OCI-M2 (cell line): ENCODE measurements around the gene IGHMBP2.
"Not testable (repeated sequence)": the region's sequence is repeated elsewhere in the genome, so short reads cannot be mapped to it uniquely, and the experiment has no call there.

ENCODE experiments used
- DNase-seq: peaks from one replicate; lab custom pipeline; 2025; ENCODE audit not compliant: unreplicated experiment; lab: John Stamatoyannopoulos, UW

The IGHMBP2 gene

DNA sequence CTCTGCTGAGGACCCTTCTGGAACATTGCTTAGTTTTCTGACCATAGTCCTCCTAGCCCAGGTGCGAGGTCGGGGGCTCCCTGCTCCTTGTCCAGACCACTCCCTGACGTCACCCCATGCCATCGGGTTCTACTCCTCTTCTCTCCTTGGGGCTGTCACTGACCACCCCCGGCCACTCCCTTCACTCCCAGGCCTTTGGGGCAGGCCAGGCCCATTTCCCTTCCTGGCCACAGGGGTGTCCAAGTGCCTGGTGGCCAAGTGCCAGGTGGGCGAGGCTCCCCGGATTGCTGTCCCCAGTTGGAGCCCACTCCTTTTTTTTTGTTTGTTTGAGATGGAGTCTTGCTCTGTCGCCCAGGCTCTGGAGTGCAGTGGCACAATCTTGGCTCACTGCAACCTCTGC is 57.6 kb downstream of the IGHMBP2 start:
- DNase-seq = no peak

DNA sequence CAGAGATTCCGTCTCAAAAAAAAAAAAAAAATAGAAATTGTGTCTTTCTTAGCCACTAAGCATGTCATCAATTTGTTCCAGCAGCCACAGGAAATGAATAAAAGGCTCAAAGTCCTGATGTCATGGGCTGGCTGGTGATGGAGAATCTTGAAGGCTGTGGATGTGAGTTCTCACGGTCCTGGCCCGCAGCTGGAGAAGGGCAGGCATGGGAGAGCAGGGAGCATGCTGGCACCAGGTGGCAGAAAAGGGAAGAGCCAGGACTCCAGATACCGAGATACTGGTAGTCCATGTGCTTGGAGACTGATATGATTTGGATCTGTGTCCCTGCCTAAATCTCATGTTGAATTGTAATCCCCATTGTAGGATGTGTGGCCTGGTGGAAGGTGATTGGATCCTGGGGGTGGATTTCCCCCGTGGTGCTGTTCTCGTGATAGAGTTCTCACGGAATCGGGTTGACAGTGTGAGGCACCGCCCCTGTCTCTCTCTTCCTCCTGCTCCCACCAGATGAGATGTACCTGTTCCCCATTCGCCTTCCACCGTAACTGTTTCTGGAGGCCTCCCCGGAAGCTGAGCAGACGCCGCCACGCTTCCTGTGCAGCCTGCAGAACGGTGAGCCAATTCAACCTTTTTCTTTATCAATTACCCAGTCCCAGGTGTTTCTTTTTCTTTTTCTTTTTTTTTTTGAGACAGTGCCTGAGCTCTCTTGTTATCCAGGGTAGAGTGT is 59.0 kb downstream of the IGHMBP2 start:
- no peak for DNase-seq

DNA sequence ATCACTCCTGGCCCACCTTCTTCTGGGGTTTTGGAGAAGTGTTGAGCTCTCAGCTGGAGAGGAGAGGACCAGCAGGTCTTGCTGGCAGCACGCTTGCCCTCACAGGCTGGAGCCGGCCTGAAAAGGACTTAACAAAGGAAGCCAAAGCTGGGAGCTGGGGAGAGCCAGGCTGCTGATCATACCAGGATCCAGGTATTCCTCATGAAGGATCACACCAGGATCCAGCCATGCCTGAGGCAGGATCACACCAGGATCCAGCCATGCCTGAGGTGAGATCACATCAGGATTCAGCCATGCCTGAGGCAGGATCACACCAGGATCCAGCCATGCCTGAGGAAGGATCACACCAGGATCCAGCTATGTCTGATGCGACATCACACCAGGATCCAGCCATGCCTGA is 60.1 kb downstream of the IGHMBP2 start:
- DNase-seq = no peak

DNA sequence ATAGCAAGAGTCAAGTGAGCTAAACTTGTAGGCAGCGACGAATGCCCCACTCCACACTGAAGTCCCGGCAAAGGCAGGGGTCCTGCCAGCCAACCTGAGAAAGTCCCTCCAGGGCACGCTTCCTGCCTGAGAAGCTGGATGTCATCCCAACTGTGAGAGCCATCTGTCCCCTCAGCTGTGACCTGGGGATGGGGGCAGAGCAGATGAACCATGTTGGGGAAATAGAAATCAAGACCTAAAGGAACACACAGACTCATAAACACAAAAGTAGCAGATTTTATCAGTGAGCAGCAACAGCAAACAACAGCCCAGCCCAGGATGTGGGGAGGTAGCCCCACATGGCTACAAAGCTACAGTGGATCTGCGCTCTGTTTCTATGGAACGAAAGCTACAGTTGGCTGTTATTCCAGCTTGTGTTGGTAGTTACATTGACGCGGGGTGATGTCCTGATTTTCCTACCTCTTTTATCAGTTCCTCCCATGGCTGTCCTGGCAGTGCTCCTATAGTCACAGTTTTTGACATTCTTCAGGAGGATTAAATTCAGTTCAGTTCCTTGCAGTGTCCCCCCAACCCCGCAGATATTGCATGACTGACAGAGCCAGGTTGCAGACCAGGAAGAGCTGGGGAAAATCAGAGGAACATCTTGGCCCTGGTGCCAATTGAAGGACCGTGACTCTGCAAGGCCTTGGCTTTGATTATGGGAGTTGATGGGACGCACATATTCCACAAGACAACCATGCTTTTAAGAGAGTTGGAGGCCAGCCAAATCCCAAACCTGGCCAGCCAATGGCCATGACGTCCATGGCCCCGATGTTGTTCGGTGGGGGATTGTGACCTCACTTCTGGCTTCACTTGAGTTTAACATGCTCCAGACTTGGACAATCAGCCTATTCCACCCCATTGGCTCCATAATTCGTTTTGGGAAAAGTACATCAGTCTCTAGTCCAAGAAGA is 62.5 kb downstream of the IGHMBP2 start:
- no peak for DNase-seq

DNA sequence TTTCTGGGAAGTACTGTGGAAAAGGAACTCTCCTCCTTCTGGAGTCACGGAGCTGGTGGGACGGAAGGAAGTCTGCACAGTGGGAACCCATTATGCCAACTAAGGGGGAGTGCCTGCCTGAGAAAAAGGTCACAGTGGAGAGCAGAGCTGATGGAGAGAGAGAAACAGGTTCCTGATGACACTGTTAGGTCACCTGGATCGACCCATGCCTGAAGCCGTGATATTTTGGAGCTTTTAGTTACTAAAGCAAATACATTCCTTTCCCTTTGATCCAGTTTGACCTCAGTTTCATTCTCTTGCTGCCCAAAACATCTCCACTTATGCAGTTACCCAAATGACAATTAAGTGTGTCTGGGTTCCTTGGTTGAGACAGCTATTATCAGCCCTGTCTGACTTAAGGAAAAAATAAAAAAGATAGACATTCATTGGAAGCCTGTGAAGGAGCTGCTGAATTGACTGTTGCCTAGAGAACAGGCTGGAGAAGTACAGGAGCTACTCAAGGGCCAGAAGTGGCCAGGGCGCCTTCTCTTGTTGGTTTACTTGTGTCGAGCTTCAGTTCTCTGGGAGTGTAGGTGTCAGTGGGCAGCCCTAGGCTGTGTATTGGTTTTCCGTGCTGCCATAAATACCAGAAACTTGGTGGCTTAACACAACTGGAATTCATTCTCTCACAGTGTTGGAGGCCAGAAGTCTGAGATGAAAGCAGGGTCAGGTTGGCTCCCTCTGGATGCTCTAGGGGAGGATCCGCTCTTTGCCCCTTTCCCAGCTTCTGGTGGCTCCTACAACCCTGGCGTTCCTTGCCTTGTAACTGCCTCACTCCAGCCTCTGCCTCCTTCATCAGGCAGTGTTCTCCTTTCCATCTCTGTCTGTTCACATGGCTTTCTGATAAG is 63.4 kb downstream of the IGHMBP2 start:
- DNase-seq = no peak

DNA sequence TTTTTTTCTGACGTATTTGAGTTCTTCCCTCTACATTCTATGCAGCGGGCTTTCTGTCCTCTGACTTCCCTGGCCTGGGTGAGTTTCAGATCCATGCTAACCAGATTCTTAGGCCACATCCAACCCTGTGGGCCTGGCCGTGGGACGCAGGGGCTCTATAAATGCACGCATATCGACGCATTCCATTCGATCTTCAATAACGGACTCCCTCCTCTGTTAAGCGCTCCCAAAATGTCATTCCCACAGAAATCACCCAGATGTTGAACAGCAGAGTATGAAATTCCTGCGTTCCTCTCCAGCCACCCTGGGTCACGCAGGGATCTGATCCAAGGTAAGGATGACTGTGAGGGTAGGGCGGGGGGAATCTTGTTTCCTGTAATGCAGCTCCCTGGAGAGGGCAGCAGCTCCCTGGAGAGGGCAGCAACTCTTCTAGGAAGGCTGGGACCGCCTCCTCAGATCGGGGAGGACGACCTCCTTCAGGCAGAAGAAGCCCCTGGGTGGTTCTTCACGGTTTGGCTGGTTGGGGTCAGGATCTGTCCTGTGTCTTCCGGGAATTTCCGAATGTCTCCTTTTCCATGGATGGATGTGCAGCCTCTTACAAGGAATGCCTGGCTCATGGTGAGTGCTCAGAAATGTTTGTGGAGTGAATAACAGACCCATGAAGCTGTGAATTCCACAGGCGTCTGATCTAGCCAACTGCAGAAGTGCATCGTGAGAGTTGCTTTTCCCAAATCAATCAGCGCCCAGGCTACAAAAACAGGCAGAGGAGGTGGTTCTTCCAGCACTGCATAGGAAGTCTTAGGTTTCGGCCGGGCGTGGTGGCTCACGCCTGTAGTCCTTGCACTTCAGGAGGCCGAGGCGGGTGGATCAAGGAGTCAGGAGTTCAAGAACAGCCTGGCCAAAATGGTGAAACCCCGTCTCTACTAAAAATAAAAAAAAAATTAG is 64.9 kb downstream of the IGHMBP2 start:
- DNase-seq = no peak

DNA sequence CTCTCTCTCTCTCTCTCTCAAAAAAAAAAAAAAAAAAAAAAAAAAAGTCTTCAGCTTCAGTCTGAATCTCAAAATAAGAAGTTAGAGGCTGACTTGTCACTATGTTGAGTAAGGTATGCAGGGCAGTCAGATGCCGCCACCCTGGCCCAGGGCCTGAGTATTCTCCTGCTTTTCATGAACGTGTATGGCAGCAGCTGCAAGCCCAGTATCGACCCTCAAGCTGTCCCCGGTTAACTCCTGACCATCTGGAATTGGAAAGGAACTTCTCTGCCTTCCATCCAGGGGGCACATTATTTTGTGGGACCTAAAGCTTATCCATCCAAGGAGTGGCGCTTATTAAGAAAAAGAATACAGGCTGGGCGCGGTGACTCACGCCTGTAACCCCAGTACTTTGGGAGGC is 65.7 kb downstream of the IGHMBP2 start:
- no peak for DNase-seq

DNA sequence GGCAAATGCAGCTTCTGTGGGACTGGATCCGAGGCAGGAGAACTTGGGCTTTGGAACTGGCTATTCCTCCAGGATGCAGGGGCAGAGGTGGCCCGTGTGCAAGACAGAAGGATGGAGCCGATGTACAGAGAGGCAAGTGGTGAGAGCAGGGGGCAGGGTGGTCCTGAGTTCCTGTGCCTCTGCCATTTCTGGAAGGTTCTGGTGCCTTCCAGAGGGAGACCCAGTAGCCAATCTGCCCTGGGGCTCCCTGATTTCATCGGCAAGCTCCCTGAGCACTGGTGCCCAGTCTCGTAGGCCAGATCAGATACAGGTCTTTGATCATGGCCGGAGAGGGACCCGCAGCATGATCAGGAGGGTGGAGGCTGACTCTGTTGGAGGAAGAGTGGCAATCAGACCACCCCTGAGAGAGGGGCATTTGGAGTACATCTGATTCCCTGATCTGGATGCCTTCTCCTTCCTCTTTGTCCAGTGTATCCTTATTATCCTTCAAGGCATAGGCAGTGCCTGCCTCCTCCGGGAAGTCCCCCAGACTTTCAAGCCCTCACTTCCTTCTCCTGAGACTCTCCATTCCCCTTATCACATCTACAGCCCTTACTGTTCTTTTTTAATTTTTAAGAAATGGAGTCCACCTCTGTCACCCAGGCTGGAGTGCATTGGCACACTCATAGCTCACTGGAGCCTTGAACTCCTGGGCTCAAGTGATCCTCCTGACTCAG is 67.4 kb downstream of the IGHMBP2 start:
- DNase-seq = no peak

DNA sequence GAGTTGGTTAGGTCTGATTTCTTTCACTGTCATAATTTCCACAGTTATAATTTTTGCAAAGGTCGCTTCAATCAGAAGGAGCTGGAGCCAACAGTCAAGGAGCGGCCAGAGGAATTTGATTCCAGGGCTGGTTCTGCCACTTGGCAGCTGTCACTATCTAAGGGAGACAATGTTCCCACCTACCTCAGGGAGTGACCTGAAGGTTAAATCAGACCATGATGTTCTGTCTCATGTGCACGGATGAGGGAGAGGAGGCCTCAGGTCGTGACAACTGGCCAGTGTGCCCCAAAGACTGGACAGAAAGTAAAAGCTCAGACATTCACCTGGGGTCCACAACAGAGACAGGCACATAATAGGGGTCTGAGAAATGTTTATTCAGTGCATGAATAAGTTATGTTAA is 69.5 kb downstream of the IGHMBP2 start:
- DNase-seq = no peak

DNA sequence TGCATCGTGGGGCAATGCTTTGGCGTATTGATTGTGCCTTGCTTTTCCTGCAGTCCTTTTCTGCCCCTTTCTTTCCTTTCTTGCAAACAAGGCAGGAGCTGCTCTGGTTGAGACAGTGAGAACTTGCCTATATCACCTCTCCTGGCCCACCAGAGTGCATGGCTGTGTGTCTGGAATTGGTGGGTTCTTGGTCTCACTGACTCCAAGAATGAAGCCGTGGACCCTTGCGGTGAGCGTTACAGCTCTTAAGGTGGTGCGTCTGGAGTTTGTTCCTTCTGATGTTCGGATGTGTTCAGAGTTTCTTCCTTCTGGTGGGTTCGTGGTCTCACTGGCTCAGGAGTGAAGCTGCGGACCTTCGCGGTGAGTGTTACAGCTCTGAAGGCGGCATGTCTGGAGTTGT is 70.0 kb downstream of the IGHMBP2 start:
- not testable (repeated sequence) for DNase-seq

DNA sequence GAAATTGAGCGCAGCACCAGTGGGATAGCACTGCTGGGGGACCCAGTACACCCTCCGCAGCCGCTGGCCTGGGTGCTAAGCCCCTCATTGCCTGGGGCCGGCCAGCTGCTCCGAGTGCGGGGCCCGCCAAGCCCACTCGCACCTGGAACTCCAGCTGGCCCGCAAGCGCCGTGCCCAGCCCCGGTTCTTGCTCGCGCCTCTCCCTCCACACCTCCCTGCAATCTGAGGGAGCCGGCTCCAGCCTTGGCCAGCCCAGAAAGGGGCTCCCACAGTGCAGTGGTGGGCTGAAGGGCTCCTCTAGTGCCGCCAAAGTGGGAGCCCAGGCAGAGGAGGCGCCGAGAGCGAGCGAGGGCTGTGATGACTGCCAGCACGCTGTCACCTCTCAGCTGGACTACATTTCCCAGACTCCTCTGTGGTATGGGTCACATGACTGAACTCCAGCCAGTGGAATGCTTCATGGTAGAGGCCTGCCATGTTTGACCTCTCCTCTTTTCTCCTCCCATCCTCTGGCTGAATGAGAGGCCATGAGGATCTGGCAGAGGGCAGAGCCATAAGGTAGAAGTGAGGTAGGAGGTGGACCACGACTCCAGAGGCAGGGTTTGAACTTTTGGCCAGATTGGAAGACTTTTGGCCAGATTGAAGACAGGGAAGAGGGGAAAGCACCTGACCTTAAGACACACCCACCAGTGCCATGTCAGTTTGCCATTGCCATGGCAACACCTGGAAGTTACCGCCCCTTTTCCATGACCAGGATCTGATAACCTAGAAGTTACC is 70.9 kb downstream of the IGHMBP2 start:
- DNase-seq = no peak

DNA sequence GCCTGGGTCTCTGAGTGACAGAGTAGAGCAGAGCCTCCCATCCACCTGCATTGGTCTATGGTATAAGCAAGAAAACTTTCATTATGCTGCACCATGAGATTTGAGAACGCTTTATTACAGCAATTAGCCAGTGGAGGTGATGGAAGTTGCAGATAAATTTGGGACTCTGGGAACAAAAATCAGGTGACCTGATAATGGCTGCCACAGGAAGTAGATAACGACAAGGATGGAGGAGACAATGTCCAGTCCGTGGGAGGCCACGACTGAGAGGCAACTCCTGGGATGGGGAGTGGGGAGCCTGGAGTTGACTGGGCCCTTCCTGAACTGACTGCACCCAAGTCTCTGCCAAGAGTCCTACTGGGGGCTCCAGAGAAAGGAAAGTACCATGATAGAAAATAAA is 72.4 kb downstream of the IGHMBP2 start:
- no peak for DNase-seq

DNA sequence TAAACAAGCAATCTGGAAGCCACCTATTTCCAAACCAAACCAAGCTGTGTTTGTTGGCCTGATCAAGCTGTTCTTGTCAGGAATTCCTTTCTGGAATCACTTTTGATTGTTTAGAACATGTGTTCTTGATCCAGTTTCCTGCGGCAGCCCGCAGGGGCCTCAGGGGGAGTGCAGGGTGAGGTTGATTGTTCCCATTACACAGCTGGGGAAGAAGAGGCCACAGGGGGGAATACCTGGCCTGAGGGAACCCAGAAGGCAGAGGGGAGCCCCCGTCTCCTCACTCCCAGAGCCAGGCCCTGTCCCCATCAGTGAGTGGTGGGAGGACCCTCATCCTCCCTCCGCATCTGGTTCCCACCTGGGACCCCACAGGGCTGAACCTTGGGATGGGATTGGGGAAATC is 72.9 kb downstream of the IGHMBP2 start:
- DNase-seq = no peak

DNA sequence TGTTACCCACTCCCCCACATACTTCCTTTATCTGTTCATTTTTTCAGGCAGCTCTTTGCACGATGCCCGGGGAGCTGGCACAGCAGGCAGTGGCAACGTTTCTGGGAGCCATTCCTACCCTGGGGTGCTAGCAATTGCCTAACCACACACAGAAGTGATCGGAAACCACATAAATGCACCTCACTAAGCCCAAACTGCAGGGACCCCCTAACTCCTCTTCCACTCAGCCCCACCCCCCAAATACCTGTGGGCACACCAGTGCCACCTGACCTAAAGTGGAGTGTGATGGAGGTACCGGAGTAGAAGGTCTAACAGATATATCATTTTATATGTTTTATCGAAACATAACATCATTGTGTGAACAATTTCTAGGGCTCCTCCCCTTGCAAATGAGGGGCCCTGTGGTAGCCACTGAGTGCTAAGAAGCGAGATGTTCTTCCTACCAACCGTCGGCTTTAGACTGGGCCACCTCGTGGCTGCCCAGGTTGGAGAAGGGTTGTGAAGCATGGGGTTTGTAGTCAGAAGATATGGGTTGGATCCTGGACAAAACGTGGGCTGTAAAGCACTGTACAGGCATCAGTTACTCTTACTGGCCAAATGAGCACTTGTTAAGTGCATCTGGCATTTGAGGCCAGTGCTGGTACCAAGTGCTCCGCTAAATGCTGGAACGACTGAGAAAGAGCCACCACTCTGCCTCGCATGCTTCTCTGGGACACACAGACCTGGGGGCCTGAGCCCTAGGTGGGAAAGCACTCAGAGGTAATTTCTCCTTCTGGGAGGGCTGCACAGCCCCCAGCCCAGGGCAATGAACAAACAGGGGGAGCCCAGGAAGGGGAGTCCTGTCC is 74.3 kb downstream of the IGHMBP2 start:
- DNase-seq = no peak

DNA sequence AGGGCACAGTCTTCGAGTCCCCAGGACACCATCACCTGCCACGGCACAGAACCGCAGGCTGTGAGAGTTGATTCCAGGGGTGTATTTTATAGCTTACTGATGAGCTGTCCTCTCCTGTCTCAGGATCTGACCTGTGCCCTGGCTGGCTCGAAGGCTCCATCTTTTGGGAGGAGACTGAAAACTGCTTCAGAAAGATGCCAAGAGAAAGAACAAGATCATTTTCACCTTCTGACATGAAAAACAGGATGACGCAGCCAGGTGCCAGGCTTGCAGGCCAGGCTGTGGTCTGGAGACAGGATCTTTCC is 74.9 kb downstream of the IGHMBP2 start:
- DNase-seq = no peak

DNA sequence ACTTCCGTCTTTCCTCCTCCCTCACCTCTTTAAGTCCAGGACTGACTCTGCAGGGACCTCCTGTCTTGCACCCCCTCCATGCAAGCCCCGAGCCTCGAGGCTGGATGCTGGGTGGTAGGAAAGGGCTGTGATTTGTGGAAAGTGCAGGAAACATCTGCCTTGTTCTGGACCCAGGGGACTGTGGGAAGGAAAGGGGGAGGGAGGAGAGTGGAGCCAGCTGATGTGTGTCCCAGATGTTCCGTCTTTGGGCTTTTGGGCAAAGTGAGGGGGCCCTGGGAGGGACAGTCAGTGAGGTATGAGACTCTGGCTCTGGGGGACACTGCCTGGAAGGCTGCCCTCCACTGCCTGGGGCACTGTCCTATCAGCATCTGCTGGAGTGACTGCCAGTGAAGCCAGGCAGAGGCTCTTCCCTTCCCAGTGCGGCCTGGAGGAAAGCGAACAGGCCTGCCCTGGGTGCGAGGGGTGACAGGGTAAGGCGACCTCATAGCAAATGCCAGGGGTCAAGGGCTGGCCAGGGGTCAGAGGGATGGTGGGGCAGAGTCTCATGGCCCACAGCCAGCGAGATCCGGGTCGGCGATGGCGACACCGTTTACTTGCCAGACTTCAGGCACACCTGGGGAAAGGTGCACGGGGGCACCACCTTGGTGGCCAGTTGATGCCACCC is 75.4 kb downstream of the IGHMBP2 start:
- no peak for DNase-seq

DNA sequence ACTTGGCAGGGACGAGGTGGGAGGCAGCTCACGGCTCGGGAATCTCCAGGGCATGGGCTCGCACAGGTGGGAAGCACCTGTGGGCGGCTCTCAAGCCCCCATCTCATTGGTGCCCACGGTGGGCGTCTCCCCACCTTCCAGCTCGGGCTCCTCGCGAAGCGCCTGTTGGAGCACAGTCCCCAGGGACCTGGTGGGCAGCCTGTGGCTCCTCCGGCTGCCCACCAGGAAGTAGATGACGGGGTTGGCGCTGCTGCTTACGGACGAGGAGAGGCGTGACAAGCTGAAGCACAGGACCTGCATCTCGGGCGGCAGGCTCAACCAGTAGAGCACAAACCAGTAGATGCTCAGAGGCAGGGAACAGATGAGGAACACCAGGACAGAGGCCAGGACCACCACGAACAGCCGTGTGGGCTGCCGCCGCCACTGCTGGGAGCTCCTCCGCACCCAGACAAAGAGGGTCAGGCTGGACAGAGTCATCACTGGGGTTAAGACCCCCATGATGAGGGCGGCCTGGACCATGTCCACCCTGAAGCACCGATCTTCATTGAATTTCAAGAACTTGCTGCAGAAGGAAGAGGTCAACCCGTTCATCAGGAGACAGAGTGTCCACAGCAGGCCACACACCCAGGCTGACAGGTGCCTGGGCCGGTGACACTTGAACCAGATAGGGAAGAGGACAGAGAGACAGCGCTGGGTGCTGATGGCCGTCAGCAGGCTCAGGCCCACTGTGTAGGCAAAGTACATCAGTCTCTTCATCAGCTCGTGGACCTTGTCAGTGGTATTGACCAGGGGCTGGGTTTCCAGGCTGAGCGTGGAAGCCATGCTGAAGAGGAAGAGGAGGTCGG is 76.5 kb downstream of the IGHMBP2 start:
- no peak for DNase-seq
